Measurements from ENCODE around the gene GSTP1.
"Not testable (repeated sequence)": the region's sequence is repeated elsewhere in the genome, so short reads cannot be mapped to it uniquely, and the experiment has no call there.

The GSTP1 gene

GRCh38 chr11:67545280-67545679 is 38.3 kb upstream of the GSTP1 start:
- DNase-seq, result no peak
- in situ Hi-C loops (cut with HindIII; ENCODE audit: low pct_ligation_motif_present, low sequenced_read_pairs), result no loop called here
- Histone ChIP-seq H3K27me3 (replicated peaks) (no peaks in the 10 kb centered on the region), H3K36me3 (replicated peaks) (no peaks in the 10 kb centered on the region), H3K27ac (no peak overlapping the region), H3K4me3 (ENCODE audit: low read depth, low read length) (no peak overlapping the region)
- TF ChIP-seq CTCF (IDR thresholded peaks at IDR 0.05; ENCODE audit: low read depth, low read length, missing control alignments), result no peak

GRCh38 chr11:67548112-67548511 is 35.5 kb upstream of the GSTP1 start:
- H3K36me3 ChIP-seq (replicated peaks); H3K27ac ChIP-seq; H3K4me3 ChIP-seq (ENCODE audit: low read depth, low read length); in situ Hi-C loops (cut with HindIII; ENCODE audit: low pct_ligation_motif_present, low sequenced_read_pairs); DNase-seq; H3K27me3 ChIP-seq (replicated peaks): not testable (repeated sequence)

GRCh38 chr11:67548555-67549110 is 35.0 kb upstream of the GSTP1 start:
- in situ Hi-C loops (cut with HindIII; ENCODE audit: low pct_ligation_motif_present, low sequenced_read_pairs), result no loop called here
- Histone ChIP-seq H3K36me3 (replicated peaks) (no peaks in the 10 kb centered on the region), H3K4me3 (ENCODE audit: low read depth, low read length) (no peak overlapping the region), H3K27ac (no peak overlapping the region), H3K27me3 (replicated peaks) (no peaks in the 10 kb centered on the region)
- no peak for TF ChIP-seq CTCF (IDR thresholded peaks at IDR 0.05; ENCODE audit: low read depth, low read length, missing control alignments)
- DNase-seq, result no peak

- no peaks in the 10 kb centered on the region for H3K36me3 ChIP-seq (replicated peaks)
- in situ Hi-C loops (cut with HindIII; ENCODE audit: low pct_ligation_motif_present, low sequenced_read_pairs), result no loop called here
- TF ChIP-seq CTCF (IDR thresholded peaks at IDR 0.05; ENCODE audit: low read depth, low read length, missing control alignments), result no peak
- H3K27ac ChIP-seq, result no peak overlapping the region
- H3K4me3 ChIP-seq (ENCODE audit: low read depth, low read length), result no peak overlapping the region
- DNase-seq, result no peak
- no peaks in the 10 kb centered on the region for H3K27me3 ChIP-seq (replicated peaks)
Observed at GRCh38 chr11:67551127-67551526, 32.5 kb upstream of the GSTP1 start.

GRCh38 chr11:67551697-67552096 is 31.9 kb upstream of the GSTP1 start:
- H3K36me3 ChIP-seq (replicated peaks); in situ Hi-C loops (cut with HindIII; ENCODE audit: low pct_ligation_motif_present, low sequenced_read_pairs); H3K27me3 ChIP-seq (replicated peaks); H3K27ac ChIP-seq; H3K4me3 ChIP-seq (ENCODE audit: low read depth, low read length); DNase-seq: not testable (repeated sequence)

GRCh38 chr11:67556244-67556643 is 27.4 kb upstream of the GSTP1 start:
- no peak overlapping the region for H3K27ac ChIP-seq
- no peak for DNase-seq
- in situ Hi-C loops (cut with HindIII; ENCODE audit: low pct_ligation_motif_present, low sequenced_read_pairs), result no loop called here
- H3K4me3 ChIP-seq (ENCODE audit: low read depth, low read length), result no peak overlapping the region
- no peak for TF ChIP-seq CTCF (IDR thresholded peaks at IDR 0.05; ENCODE audit: low read depth, low read length, missing control alignments)
- no peaks in the 10 kb centered on the region for H3K36me3 ChIP-seq (replicated peaks)
- H3K27me3 ChIP-seq (replicated peaks), result no peaks in the 10 kb centered on the region

GRCh38 chr11:67558084-67558772 is 25.4 kb upstream of the GSTP1 start:
- H3K36me3 ChIP-seq (replicated peaks), result no peaks in the 10 kb centered on the region
- TF ChIP-seq CTCF (IDR thresholded peaks at IDR 0.05; ENCODE audit: low read depth, low read length, missing control alignments), result no peak
- no peaks in the 10 kb centered on the region for H3K27me3 ChIP-seq (replicated peaks)
- peak; percentile 38 for DNase-seq
- H3K4me3 ChIP-seq (ENCODE audit: low read depth, low read length), result no peak overlapping the region
- no peak overlapping the region for H3K27ac ChIP-seq
- in situ Hi-C loops (cut with HindIII; ENCODE audit: low pct_ligation_motif_present, low sequenced_read_pairs), result no loop called here

All from brain microvascular endothelial cell (primary cell).